SU-DHL-6 (cell line): ENCODE data around the gene MYL4.

Experiments
- H2AFZ ChIP-seq: fragments of 200-600 bp; sonication (generic); 2 replicates; pipeline ENCODE4 v1.6.1; 2014; ENCODE audit warnings: low read depth, mild to moderate bottlenecking, moderate library complexity, mixed read lengths, antibody characterized with exemption, low read length; ENCODE audit not compliant: severe bottlenecking
- H3F3A ChIP-seq: fragments of 200-600 bp; shearing (Covaris generic); 2 replicates; pipeline ENCODE4 v1.6.0; 2016; ENCODE audit warnings: antibody characterized with exemption, mild to moderate bottlenecking; ENCODE audit not compliant: insufficient read depth
- H3K27ac ChIP-seq: fragments of 200-600 bp; sonication (generic); 2 replicates; pipeline ENCODE4 v1.5.1; 2016; ENCODE audit warnings: low read depth, mild to moderate bottlenecking, low read length, moderate library complexity, mixed read lengths
- H3K27me3 ChIP-seq: fragments of 200-600 bp; sonication (generic), shearing (Covaris generic); 2 replicates; pipeline ENCODE4 v1.6.0; 2014; ENCODE audit warnings: mild to moderate bottlenecking, low read length
- H3K36me3 ChIP-seq: fragments of 200-600 bp; sonication (generic); 2 replicates; pipeline ENCODE4 v1.6.1; 2014; ENCODE audit warnings: mild to moderate bottlenecking, low read length, mixed read lengths
- H3K4me2 ChIP-seq: fragments of 300-600, 200-600 bp; shearing (Covaris generic), sonication (generic); 2 replicates; pipeline ENCODE4 v1.6.0; 2014; ENCODE audit warnings: low read length, low read depth, mild to moderate bottlenecking; ENCODE audit not compliant: poor library complexity, severe bottlenecking
- H3K4me3 ChIP-seq: fragments of 200-600 bp; sonication (generic); 2 replicates; pipeline ENCODE4 v1.5.1; 2014; ENCODE audit warnings: antibody characterized with exemption, low read length, mild to moderate bottlenecking, mixed read lengths; ENCODE audit not compliant: insufficient read depth, poor library complexity, severe bottlenecking
- H3K79me2 ChIP-seq: fragments of 200-600 bp; sonication (generic); 2 replicates; pipeline ENCODE4 v1.6.1; 2014; ENCODE audit warnings: mild to moderate bottlenecking, low read length, moderate library complexity; ENCODE audit not compliant: insufficient read depth
- H3K9ac ChIP-seq: fragments of 200-600 bp; sonication (generic); 2 replicates; pipeline ENCODE4 v1.7.0; 2014; ENCODE audit warnings: mild to moderate bottlenecking, low read length
- H3K9me2 ChIP-seq: fragments of 200-600 bp; sonication (generic); replicated peaks from 2 replicates; pipeline ENCODE4 v1.6.1; 2014; ENCODE audit warnings: low read length; ENCODE audit not compliant: insufficient read depth
- H3K9me3 ChIP-seq: fragments of 200-600 bp; sonication (generic); 2 replicates; pipeline ENCODE4 v1.6.1; 2014; ENCODE audit warnings: low read length, mixed read lengths; ENCODE audit not compliant: insufficient read depth
- H4K20me1 ChIP-seq: fragments of 200-600 bp; sonication (generic); 2 replicates; pipeline ENCODE4 v1.6.1; 2014; ENCODE audit warnings: low read depth, mild to moderate bottlenecking, antibody characterized with exemption, low read length, moderate library complexity, mixed read lengths
- CTCF ChIP-seq: fragments of 200-600 bp; sonication (generic); IDR thresholded peaks from one replicate; pipeline ENCODE4 v1.5.1; 2017; ENCODE audit warnings: antibody characterized with exemption, mild to moderate bottlenecking, low read length, moderate library complexity; ENCODE audit not compliant: insufficient read depth, poor library complexity, severe bottlenecking
- EZH2phosphoT487 ChIP-seq: fragments of 200-600 bp; sonication (generic), shearing (Covaris generic); conservative IDR thresholded peaks from 2 replicates; pipeline ENCODE4 v1.6.1; 2018; ENCODE audit warnings: mild to moderate bottlenecking, antibody characterized with exemption, low read length, moderate library complexity, mixed read lengths

Gene MYL4

DNA sequence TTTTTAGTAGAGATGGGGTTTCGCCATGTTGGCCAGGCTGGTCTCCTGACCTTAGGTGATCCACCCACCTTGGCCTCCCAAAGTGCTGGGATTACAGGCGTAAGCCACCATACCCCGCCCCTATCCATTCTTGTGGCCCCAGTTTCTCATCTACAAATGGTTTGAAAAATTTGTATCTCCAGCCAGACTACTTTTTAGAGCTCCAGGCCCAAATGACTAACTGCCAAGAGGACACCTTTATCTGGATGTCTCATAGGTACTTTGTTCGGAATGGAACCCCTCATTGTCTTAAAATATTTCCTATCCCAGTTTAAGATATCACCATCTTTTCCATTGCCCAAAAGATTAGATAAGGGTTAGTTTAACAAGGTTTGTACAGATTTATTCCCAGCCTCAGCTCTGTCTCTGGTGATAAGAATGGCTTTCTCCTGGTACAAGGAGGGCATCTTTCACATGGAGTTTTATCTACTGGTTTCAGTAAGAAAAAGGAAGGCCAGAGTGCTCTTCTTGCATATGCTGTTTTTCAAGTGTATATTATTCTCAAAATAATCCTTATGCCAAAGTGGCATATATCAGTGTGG is 15.1 kb upstream of the MYL4 start:
- no peak overlapping the region for H3K4me2 ChIP-seq
- H3K36me3 ChIP-seq: no peaks in the 10 kb centered on the region
- H3F3A ChIP-seq: no peaks in the 10 kb centered on the region
- H3K79me2 ChIP-seq: peaks cover under 1% of the 10 kb centered on the region; the same call in 1 of the 2 replicates
- H2AFZ ChIP-seq: no peak overlapping the region
- no peaks in the 10 kb centered on the region for H3K27me3 ChIP-seq
- H3K9me3 ChIP-seq: no peaks in the 10 kb centered on the region
- no peak overlapping the region for H3K9ac ChIP-seq
- no peaks in the 10 kb centered on the region for H4K20me1 ChIP-seq
- no peaks in the 10 kb centered on the region for H3K9me2 ChIP-seq
- H3K4me3 ChIP-seq: no peak overlapping the region
- TF ChIP-seq CTCF (no peak), EZH2phosphoT487 (no peak)
- no peak overlapping the region for H3K27ac ChIP-seq

GRCh38 chr17:47197821-47198220 is 11.3 kb upstream of the MYL4 start:
- H3K79me2 ChIP-seq: no peaks in the 10 kb centered on the region
- no peak overlapping the region for H3K27ac ChIP-seq
- no peaks in the 10 kb centered on the region for H3K9me3 ChIP-seq
- no peaks in the 10 kb centered on the region for H3K27me3 ChIP-seq
- H3K9me2 ChIP-seq: no peaks in the 10 kb centered on the region
- H4K20me1 ChIP-seq: no peaks in the 10 kb centered on the region
- peaks cover 5% of the 10 kb centered on the region; the same call in 1 of the 2 replicates for H3F3A ChIP-seq
- no peak for TF ChIP-seq EZH2phosphoT487
- no peak for TF ChIP-seq CTCF
- no peak overlapping the region for H3K4me3 ChIP-seq
- no peak overlapping the region for H2AFZ ChIP-seq
- no peak overlapping the region for H3K9ac ChIP-seq
- H3K4me2 ChIP-seq: no peak overlapping the region
- no peaks in the 10 kb centered on the region for H3K36me3 ChIP-seq

DNA sequence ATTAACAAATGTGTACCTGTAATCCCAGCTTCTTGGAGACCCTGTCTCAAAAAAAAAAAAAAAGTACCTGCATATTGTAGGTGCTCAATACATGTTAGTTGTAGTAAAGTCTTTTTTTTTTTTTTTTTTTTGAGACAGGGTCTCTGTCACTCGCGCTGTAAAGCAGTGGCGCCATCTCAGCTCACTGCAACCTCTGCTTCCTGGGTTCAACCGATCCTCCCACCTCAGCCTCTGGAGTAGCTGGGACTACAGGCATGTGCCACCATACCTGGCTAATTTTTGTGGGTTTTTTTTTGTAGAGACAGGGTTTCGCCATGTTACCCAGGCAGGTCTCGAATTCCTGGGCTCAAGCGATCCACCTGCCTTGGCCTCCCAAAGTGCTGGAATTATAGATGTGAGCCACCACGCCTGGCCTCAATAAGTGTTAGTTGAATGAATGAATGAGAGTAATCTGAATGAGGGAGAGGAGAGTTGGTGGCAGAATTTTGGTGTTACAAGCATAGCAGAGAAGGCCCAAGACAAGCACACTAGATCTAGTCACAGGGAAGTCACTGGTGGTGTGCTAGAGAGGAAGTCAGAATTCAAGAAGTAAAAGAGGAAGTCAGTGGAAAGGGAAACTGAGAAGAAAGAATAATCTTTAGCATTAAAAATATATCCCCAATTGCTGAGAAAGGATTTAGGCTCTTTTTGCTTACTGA is 9.4 kb upstream of the MYL4 start:
- Histone ChIP-seq H3K9ac (peak overlapping the region; percentile 52), H3K27ac (peak overlapping the region; percentile 75)
- TF ChIP-seq CTCF (no peak), EZH2phosphoT487 (no peak)

More for the DNA sequence above, 9.4 kb upstream of the MYL4 start:
- Histone ChIP-seq H3F3A (peaks cover 16% of the 10 kb centered on the region), H3K9me2 (no peaks in the 10 kb centered on the region), H3K4me3 (peak overlapping the region; percentile 5), H3K4me2 (peak overlapping the region; percentile 55), H3K79me2 (no peaks in the 10 kb centered on the region), H2AFZ (peak overlapping the region; percentile 87), H3K9me3 (no peaks in the 10 kb centered on the region), H3K36me3 (no peaks in the 10 kb centered on the region), H4K20me1 (no peaks in the 10 kb centered on the region), H3K27me3 (no peaks in the 10 kb centered on the region)
